ENCODE measurements around the gene AOPEP.

Gene AOPEP

DNA sequence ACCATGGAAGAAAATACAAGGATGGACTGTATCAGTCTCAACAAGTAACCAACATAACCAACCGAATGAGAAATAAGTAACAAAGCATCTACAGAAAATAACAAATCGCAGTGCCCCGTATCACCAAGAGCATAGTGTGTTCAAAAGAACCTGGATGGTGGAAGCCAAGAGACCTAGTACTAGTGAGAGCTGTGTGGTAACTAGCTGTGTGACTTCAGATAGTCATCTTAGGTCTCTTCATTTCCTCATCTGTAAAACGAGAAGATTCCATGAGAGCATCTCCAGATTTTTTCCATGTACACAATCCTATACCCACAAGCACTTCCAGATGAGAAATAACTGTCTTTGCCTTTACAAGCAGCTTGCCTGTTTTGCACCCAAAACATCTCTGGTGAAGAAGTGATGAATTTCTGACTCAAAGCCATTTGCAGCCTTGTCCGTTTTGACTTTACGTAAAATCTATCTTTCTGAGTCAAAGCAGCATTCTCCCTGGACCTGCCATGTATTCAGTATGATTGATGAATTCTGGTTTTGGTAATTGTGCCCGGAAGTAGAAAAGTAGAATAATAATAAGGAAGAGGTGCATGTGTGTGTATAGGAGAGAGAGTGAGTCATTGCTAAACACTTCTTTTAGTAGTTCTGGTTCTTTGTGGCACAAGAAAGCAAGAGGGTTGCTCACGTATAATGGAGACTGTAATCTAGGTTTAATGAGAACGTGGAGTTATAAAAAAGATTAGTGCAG, 41.0 kb downstream of the AOPEP start:
- no peak for DNase-seq

DNA sequence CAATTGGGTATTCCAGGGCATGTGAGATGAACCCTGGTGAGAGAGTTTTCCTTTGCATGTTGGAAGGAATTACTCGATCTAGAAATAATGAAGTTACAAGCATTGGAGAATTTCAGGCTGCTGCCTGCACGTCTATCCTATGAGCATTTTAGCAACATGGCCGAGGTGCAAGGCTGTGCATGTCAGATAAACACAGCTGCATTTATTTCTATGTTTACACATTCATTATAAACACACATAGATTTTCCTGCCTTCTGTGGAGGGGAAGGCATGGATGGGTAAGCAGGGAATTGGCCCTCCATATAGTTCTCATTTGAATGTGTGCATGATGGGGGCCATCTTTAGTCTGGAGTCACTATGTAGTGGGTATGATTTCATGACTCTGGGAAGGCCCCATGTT, 42.3 kb downstream of the AOPEP start:
- no peak for DNase-seq

DNA sequence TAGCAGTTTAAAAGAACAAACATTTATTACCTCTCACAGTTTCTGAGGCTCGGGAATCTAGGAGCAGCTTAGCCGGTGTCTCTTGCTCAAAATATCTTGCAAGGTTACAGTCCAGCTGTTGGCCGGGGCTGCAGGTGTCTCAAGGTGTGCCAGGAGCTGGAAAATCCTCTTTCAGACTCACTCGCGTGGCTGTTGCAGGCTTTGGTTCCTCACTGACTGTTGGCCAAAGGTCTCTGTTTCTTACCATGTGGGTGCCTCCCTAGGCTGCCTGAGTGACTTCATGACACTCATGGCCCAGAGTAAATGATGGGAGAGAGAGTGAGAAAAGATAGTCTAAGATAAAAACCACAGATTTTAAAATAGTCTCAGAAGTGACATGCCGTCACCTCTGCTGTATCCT, 43.8 kb downstream of the AOPEP start:
- DNase-seq, result no peak

DNA sequence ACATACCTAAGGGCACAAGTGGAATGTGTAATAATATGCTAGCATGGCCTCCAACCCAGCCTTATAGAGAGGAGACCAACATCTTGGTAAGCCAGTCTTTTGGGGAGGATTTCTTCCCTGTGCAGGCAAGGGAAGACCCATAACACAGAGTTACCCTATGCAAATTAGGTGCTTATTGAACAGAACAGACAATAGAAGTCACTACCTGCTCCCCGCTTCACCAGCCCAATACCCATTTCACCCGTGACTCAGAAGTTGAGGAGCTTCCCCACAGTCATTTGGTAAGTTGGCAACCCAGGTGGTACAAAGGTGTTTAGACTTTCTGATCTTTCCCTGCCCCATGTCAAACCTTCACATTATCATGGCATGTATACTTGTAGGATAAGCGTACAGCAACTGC, 44.6 kb downstream of the AOPEP start:
- DNase-seq, result no peak

DNA sequence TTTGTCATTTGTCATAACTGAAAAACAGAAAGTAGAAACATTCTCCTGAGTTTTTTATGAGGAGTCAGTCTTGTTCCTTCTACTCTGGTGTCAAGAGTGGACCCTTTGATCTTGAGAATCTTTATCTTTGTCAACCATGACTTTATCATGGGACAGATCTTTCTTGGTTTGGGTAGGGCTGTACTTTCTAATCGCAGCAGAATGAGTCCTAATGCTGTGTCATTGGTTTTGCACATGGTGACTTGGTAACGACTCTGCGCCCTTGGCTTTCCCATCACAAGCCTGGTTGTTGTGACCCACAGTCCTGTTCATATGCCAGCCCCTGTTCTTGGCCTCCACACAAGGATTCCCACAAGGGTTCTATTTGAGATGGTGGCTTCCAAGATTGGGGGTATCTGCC, 45.6 kb downstream of the AOPEP start:
- no peak for DNase-seq

DNA sequence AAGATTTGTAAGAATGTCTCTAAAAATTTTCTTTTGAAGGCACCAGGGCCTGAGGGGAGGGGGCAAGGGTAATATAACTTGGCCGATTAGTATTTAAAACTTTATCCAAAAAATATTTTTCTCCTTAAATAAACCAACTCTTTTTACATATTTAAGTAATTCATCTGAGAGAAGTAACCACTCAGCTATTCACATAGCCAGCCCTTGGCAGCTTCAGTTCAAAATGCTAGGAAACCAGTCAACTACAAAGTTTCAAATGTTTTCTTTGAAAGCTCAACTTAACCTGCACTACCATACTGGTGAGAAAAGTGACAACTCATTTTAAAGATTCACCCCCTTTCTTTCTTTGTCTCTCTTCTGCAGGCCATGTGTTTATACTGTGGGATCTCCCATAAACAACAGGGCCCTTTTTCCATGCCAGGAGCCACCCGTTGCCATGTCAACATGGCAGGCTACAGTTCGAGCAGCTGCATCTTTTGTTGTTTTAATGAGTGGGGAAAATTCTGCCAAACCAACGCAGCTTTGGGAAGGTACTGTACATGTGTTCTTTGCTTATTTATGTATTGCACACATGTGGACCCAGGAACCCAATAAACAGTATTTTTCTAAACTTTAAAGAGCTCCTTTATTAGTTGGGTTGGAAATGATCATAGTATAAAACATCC, 46.3 kb downstream of the AOPEP start:
- DNase-seq, result no peak

DNA sequence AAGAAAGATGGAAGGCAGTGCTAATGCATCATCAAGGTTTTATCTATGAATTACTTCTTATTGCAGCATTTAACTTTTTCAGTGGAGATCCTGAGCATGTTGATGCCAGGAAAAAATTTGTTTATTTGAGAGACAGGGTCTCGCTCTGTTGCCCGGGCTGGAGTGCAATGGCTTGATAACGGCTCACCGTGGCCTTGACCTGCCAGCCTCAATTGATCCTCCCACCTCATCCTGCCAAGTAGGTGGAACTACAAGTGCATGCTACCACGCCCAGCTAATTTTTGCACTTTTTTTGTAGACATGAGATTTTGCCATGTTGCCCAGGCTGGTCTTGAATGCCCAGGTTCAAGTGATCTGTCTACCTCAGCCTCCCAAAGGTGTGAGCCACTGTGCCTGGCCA, 47.2 kb downstream of the AOPEP start:
- DNase-seq, result no peak

DNA sequence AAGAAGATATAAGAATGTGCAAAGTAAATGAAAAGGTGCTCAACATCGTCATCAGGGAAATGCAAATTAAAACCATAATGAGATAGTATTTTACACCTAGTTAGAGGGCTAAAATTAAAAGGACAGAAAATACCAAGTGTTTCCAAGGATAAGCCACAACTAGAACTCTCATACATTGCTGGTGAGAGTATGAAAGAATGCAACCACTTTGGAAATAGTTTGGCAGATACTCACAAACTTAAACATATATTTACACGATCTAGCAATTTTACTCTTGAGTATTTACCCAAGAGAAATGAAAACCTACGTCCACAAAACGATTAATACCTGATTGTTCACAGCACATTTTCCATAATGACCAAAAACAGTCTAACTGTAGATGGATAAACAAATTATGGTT, 51.5 kb downstream of the AOPEP start:
- DNase-seq, result no peak

DNA sequence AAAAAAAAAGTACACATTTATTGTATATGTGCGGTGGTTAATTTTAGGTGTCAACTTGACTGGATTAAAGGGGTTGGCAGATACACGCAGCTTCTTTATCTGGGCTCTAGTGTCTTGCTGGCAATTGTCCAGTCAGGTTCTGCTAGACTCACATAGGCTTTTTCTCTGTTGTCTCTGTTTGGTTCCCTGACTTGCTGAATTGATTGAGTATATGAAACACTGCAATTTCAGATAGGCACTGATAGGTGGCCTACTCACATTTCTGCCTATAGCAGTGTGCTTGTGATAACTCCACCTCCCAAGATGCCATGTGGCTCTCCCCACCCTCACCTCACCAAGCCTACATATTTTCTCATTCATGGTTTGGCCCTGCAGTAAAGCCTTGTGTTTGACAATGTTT, 52.5 kb downstream of the AOPEP start:
- no peak for DNase-seq

DNA sequence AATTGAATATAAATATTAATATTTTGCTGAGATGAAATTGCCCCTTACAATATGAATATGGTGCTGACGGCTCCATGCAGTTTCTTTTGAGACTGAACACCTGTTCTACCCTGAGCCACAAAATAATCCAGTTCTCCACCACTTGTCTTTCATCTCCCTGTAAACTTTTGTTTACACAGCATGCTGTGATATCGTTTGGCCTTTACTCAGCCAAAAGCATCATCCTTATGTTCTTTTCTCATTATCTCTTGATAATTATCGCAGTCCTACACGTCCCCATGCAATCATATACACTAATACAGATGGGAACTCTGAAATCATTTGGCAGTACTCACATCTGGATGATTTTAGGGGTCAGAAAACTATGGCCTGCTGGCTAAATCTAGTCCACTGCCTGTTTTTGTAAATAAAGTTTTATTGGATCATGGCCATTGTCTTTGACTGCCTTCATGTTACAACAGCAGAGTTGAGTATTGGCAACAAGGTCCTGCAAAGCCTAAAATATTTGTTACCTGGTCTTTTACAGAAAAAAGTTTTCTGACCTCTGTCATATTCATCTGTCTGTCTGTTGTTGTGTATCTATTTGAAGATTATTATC, 53.3 kb downstream of the AOPEP start:
- DNase-seq, result no peak

DNA sequence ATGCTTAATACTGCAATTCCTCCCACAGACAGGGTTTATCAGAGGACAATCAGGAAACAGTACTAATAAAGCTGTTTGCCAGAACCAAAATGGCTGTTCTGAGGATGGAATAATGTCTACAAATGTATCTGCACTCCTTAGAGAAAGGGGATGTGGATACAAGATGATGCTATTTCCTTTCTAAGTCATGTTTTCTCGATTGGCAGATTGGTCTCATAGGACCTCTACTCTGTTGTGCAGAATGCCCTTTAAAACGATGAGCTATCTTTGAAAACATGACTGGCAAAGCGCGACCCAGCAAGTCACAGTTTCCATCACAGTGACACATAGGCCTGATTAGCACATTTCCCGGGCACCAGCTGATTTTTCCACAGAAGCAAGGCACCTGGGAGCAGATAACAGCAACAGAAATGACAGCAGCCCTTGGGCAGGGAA, 54.0 kb downstream of the AOPEP start:
- DNase-seq, result no peak

DNA sequence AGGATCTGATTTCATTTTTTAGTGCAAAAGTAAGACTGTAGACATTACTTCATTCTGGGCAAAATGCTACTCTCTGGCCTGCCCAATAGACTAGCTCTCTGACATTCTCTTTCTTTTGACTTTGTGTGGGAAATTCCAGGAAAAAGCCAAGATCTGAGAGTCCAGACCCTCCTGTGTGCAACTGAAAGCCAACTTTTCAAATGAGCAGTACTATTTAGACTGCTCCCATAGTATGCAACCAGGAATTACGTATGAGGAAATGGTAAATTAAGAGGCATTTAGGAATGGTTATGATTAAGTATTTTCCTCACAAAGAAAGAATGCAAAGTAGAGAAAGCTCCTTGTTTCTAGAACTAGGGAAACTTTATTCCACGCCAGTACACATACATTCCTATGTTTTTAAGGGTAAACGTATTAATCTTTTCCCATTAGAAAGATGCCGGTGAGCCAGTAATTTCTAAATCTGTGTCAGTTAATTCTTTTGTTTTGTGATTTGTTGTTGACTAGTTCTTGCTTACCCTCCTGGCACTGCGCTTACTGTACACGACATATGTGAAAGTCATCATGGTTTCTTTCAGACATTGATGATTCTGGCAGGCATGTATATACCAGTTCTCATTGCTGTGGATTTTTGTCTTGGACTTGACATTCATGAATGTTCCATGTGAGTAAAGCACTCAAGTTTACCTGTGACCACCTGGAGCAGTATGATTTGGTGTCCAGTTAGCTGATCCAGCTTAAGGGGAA, 56.0 kb downstream of the AOPEP start:
- DNase-seq, result no peak

DNA sequence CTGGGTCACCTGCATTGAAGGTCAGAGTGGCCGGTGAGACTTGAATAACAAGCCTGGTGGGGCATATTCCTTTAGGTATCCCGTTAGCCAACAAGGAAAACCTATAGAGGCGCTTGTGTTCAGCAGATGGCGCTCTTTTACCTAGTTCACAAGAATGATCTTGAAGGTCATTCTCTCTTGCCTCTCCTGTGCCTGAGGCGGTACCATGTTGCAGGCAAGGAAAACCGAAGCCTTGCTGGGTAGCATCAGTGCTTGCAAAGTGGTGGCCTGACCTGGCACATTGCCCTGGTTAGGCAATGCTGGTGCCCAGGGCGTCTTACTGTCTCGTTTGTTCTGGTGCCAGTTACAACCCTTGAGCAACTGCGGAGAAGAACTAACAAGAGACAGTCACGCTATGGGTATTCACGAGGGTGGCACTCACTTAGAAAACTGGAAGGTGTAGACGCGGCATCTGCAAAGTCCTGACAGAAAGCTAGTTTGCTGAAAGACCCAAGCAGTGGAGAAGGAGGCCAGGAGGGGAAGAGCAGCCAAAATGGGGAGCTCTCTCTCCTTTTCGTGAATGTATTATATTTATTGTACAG, 56.7 kb downstream of the AOPEP start:
- peak; percentile 88 for DNase-seq

DNA sequence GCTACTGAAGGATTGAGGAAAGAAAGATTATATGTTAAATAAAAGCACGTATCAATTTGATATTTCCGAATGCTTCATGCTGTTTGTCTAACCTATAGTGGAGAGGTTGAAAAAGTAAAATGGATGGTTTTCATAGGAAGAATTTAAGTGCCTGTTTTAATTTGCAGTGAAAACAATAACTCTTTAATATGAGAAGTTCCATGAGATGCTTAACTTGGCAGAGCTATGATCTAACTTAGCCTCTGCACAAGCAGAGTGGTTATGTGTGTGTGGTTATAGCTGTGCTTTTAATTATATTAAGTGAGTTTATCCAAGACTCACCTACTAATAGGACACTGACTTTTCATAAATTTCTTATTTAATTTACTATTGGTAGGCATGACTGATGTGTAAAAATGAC, 57.4 kb downstream of the AOPEP start:
- DNase-seq, result no peak

DNA sequence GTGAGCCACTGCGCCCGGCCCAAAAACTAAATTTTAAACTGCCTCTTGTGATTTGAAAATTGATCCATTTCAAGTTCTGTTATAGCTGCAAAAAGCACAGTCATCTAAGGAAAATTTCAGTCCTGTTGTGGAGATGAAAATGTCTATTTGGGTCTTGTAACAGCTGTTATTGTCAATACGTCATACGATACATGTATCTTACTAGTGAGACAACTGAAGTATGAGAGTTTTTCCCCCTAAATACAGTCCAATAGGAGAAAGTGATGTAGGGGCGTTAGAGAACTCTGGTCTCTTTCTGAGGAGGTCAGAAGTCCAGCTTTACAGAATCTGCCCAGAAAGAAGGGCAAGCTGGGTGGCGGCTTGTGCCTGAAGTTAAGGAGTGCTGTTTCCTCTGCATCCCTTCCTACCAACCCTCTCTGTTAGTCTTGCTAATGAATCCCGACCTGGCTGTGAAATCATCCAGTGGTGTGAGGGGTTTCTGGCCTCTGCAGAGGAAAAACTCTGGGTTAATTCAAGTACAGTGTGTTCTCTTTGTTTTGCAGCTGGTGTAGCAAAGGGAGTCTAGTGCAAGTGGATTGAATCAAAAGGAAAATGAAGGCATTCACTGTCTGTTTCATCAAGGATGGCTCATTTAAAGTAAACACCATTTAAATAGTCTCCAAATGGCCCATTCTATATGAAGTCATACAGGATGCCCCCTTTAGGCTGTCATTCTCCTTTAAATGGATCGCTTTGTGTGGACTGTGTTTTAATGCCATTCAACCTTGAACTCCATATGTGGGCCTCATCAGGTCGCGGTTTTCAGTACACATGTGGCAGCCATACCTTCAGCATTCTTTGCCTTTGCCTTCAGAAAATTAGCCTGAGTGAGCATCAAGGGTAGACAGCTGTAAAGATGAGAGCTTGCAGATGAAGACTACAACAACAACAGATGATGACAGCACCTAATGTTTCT, 59.0 kb downstream of the AOPEP start:
- no peak for DNase-seq

DNA sequence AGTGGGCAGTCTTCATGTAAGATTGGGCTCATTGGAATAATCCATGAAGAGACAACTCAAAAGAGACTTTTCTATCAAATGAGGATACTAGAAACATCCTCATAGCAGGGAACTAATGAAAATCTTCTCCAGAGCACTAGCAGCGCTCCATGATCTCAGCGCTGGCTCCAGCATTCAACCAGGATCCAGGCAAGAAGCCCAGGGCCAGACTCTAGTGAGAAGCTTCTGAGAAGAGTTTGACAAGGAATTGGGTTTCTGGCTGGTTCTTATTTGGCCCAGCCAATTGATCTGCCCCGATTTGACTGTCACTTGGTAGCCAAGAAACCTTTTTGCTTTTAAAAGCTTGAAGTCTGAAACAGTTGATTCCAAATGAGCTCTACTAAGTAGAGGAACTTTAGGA, 60.1 kb downstream of the AOPEP start:
- no peak for DNase-seq

DNA sequence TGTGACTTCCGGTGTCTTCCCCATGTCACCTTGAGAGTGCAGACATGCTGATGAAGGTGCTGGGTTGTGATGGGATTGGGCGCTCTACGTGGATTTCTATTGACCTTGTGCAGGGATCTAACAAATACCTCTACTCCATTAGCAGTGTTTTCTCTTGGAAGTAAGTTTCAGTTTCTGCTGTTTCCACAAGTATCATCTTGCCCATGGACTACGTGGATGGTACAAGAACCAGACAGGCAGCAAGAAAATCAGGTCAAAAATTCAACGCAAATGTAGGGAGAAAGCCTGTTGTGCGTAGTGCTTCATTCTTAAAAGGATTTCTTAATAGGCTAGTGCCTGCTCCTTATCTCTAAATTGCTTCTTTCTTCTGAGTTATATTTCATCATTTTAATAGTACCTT, 60.8 kb downstream of the AOPEP start:
- no peak for DNase-seq

DNA sequence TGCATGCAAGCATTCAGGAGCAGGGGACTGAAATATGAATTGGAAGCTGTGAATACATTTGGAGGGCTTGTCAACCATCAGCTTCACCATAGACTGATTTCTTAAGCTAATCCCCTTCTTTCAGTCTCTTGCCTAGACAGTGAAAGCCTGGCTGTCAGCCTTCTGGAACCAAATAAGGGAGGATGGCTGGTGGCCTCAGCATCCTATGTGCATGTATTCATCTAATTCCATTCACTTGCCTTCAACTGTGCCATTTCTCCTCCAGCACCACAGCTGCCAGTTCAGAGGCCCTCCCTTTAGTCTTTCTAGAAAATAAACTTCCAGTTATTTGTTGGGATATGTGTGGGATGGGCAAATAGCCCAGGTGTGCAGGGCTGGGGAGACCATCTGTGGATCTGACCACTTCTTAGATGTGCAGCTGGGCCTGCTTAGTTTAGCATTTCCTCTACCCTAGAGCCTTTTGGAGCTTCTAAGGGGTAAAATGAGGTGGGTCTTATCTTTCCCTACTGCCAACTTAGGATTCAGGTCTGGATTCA, 62.1 kb downstream of the AOPEP start:
- no peak for DNase-seq

DNA sequence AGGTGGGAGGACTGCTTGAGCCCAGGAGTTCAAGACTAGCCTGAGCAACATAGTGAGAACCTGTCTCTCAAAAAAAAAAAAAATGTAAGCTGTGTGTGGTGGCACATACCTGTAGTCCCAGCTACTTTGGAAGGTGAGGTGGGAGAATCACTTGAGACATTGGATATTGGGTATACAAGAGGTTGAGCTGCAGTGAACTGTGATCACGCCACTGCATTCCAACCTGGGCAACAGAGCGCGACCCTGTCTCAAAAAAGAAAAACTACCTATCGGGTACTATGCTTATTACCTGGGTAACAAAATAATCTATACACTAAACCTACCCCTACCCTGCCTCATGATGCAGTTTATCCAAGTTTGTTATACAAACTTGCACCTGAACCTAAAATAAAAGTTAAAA, 64.9 kb downstream of the AOPEP start:
- peak; percentile 7 for DNase-seq

DNA sequence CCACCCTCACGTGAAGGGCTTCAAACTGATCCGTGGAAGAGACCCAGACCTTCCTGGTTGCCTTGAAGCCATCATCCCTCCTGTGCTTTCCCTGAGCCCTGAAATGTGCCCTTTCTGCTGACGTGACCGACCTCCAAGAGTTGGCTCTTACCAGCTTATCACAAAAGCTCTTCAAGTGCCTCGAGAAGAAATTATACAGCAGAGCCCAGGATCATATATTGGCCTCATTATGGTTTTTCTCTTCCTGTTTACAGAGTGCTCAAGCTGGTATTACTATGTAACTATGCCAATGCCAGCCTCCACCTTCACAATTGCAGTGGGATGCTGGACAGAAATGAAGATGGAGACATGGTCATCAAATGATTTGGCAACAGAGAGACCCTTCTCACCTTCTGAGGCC, 66.0 kb downstream of the AOPEP start:
- peak; percentile 11 for DNase-seq

DNA sequence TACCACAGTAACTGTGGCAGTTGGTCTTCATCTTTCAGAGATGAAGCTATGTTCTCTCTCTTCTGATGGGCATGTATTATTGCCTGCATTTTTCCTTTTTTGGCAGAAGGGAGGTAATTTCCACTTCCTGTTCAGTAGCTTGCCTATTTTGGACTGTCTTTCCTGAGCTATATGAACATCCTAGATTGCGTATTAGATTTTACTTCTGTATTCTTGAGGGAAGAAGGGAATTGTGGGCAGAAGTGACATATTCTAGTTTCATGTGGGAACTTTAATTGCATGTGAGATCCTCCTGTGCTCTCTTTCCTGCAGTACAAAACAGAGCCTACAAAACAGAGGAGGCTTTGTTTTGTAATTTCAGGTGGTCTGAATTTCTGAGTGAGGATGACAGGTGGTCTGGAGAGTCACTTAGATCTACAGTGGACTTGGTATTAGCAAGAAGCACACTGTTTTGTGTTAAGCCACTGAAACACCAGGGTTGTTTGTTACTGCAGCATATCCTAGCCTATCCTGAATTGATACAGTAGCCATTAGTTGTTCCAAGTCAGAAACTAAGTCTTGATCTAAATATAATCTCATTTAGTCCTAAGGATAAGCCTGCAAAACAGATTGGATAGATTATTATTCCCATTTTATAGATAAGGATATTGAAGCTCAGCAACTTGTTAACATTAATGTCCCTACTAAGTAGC, 68.1 kb downstream of the AOPEP start:
- peak; percentile 19 for DNase-seq

Data from islet precursor cell (in vitro differentiated cells).